ENCODE data around the gene NRBF2.

DNA sequence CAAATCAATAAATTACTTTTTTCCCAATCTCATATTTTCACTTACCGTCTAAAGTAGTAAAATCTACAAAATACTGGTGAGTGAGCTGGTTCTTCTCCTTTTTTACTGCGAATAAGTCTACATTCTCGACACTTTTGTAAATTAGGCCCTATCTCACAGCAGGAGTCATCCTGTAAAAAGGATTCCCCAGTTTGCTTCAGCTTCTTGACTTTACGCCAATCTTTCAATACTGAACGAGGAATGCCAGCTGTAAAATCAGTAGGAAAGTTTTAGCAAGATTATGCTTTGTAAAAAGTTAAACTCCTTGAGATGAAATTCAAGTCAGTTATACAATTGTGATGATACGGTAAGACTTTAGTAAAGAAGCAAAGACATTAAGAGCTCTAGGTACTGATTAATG, 67.3 kb downstream of the NRBF2 start:
- TF ChIP-seq POLR2AphosphoS5 (IDR thresholded peaks at IDR 0.05; ENCODE audit: low read depth, low read length) (no peak), POLR2A (IDR thresholded peaks at IDR 0.05; ENCODE audit: low read depth, low read length) (no peak), TAF1 (IDR thresholded peaks at IDR 0.05; ENCODE audit: borderline replicate concordance, low read depth, low read length) (no peak)
